GM12878 (cell line): ENCODE measurements around the gene LPIN3.

Experiments
- ATF7 ChIP-seq: fragments of 450-650 bp; IDR thresholded peaks from 2 replicates; pipeline ENCODE4 v1.6.1; 2016; ENCODE audit warnings: low read depth, mild to moderate bottlenecking
- CTCF ChIP-seq, 3 experiments: IDR thresholded peaks in 2 of 3; conservative IDR thresholded peaks in 1 of 3; 2 replicates each; pipeline ENCODE4 v1.5.1; 2011; ENCODE audit warnings: low read depth in 3 of 3, low read length in 3 of 3, mild to moderate bottlenecking in 3 of 3, control low read depth in 2 of 3, moderate library complexity in 2 of 3, inconsistent platforms in 1 of 3, mixed read lengths in 1 of 3; ENCODE audit not compliant: control insufficient read depth in 2 of 3, insufficient read depth in 1 of 3; ENCODE audit errors: extremely low read depth in 1 of 3
- DPF2 ChIP-seq: fragments of 450-650 bp; IDR thresholded peaks from 2 replicates; pipeline ENCODE4 v1.6.1; 2017; ENCODE audit warnings: mild to moderate bottlenecking
- MEF2A ChIP-seq: IDR thresholded peaks from 2 replicates; pipeline ENCODE4 v1.6.1; 2011; ENCODE audit warnings: low read depth, mild to moderate bottlenecking, low read length, moderate library complexity; ENCODE audit not compliant: insufficient read depth
- MXI1 ChIP-seq: fragments of 150-350 bp; IDR thresholded peaks from 2 replicates; pipeline ENCODE4 v1.6.1; 2011; ENCODE audit warnings: low read depth, mild to moderate bottlenecking, inconsistent platforms, low read length, improper control_type of control experiment
- NFYB ChIP-seq: IDR thresholded peaks from 2 replicates; pipeline ENCODE4 v1.6.1; 2011; ENCODE audit warnings: low read depth, mild to moderate bottlenecking, low read length, improper control_type of control experiment, moderate library complexity; ENCODE audit not compliant: insufficient read depth
- NR2C1 ChIP-seq: fragments of 450-650 bp; IDR thresholded peaks from 2 replicates; pipeline ENCODE4 v1.6.1; 2017; ENCODE audit warnings: antibody characterized with exemption, mild to moderate bottlenecking, moderate library complexity
- POLR2A ChIP-seq: IDR thresholded peaks from 2 replicates; pipeline ENCODE4 v1.6.1; 2011; ENCODE audit warnings: low read depth, mild to moderate bottlenecking, low read length
- POLR2AphosphoS2 ChIP-seq: IDR thresholded peaks from 2 replicates; pipeline ENCODE4 v1.6.1; 2011; ENCODE audit warnings: low read depth, mild to moderate bottlenecking, low read length, improper control_type of control experiment, moderate library complexity
- POLR2AphosphoS5 ChIP-seq: IDR thresholded peaks from 2 replicates; pipeline ENCODE4 v1.6.1; 2011; ENCODE audit warnings: mild to moderate bottlenecking, low read length, inconsistent platforms
- REST ChIP-seq: IDR thresholded peaks from 2 replicates; pipeline ENCODE4 v1.6.1; 2012; ENCODE audit warnings: mild to moderate bottlenecking, low read depth, low read length
- RFX5 ChIP-seq: IDR thresholded peaks from 2 replicates; pipeline ENCODE4 v1.6.1; 2011; ENCODE audit warnings: low read depth, low read length, improper control_type of control experiment
- SUZ12 ChIP-seq: fragments of 200-600 bp; sonication (generic); IDR thresholded peaks from one replicate; pipeline ENCODE4 v1.6.1; 2018; ENCODE audit warnings: antibody characterized with exemption, mild to moderate bottlenecking; ENCODE audit not compliant: unreplicated experiment
- USF1 ChIP-seq: IDR thresholded peaks from 2 replicates; pipeline ENCODE4 v1.6.1; 2011; ENCODE audit warnings: borderline replicate concordance, low read depth, mild to moderate bottlenecking, moderate library complexity, mixed read lengths, low read length; ENCODE audit not compliant: insufficient read depth; ENCODE audit errors: extremely low read length

GRCh38 chr20:41329435-41330342 is 10.9 kb upstream of the LPIN3 start:
- TF ChIP-seq USF1 (peak; percentile 71), CTCF (IDR thresholded peaks at IDR 0.05 in 2 of 3, conservative IDR thresholded peaks at IDR 0.05 in 1 of 3; ENCODE audit: control insufficient read depth in 2 of 3, extremely low read depth in 1 of 3, insufficient read depth in 1 of 3, low read depth in 3 of 3, low read length in 3 of 3) (no peak), MEF2A (no peak), NR2C1 (no peak), NFYB (no peak), ATF7 (no peak), POLR2AphosphoS5 (no peak), REST (no peak), DPF2 (no peak), POLR2A (peak; percentile 50; the same call in 1 of the 2 replicates), POLR2AphosphoS2 (no peak), SUZ12 (no peak), MXI1 (no peak), RFX5 (no peak)
